B cell (primary cell): ENCODE results near the gene PHOX2B. TPM values are rescaled to one million over a fixed set of nuclear protein-coding genes. Genes with fewer than 3 reads are reported as not detected.

Source experiments
- ATAC-seq: fragments of 200-7000 bp; cut with Tn5 transposase; one replicate; pipeline ENCODE4 v1.10.0; 2021; ENCODE audit warnings: low read depth, mild to moderate bottlenecking, moderate number of reproducible peaks, moderate library complexity
- CTCF ChIA-PET: fragments of 350-600 bp; sonication (Branson Sonifier 250); formaldehyde crosslinking; loops from one replicate; lab custom pipeline; 2021; ENCODE audit warnings: antibody characterized with exemption, inconsistent platforms; lab: Charles Lee
- POLR2A ChIA-PET: fragments of 350-600 bp; sonication (Branson Sonifier 250); formaldehyde crosslinking; loops from one replicate; lab custom pipeline; 2021; ENCODE audit warnings: antibody characterized with exemption; lab: Charles Lee
- DNase-seq: peaks from one replicate; pipeline ENCODE4 v3.0.0; 2013
- H2AFZ ChIP-seq: 2 replicates; pipeline ENCODE4 v1.6.1; 2012; ENCODE audit warnings: mild to moderate bottlenecking, low read depth, low read length; ENCODE audit not compliant: insufficient read depth, poor library complexity, severe bottlenecking
- H3K27ac ChIP-seq, 2 donors: 1 replicate in 1 of 2; 2 replicates in 1 of 2; pipeline ENCODE4 v1.5.1; 2012 to 2013; ENCODE audit warnings: low read length in 2 of 2, mild to moderate bottlenecking in 2 of 2, moderate library complexity in 1 of 2
- H3K27me3 ChIP-seq, 4 experiments: fragments of 200-600 bp in 1 of 4; sonication (generic) in 1 of 4; replicated peaks in 1 of 4; 1 replicate in 2 of 4; 2 replicates in 2 of 4; pipeline versions ENCODE4 v1.6.1 to v1.7.0; 2013 to 2016; ENCODE audit warnings: low read length in 3 of 4, mild to moderate bottlenecking in 2 of 4, mixed read lengths in 1 of 4, moderate library complexity in 1 of 4; ENCODE audit not compliant: insufficient read depth in 4 of 4, control insufficient read depth in 3 of 4; ENCODE audit errors: control extremely low read depth in 1 of 4
- H3K36me3 ChIP-seq, 2 experiments: replicated peaks in 1 of 2; 1 replicate in 1 of 2; 2 replicates in 1 of 2; pipeline versions ENCODE4 v1.6.1 to v1.7.1; 2013; ENCODE audit warnings: low read length in 1 of 2; ENCODE audit not compliant: insufficient read depth in 2 of 2, control insufficient read depth in 1 of 2; ENCODE audit errors: control extremely low read depth in 1 of 2, extremely low read depth in 1 of 2
- H3K4me1 ChIP-seq, 2 donors: fragments of 200-600 bp in 1 of 2; sonication (generic) in 1 of 2; 1 replicate in 1 of 2; 2 replicates in 1 of 2; pipeline versions ENCODE4 v1.5.1 to v1.6.1; 2013 to 2017; ENCODE audit warnings: low read length in 2 of 2; ENCODE audit not compliant: control insufficient read depth in 2 of 2, insufficient read depth in 2 of 2
- H3K4me2 ChIP-seq: replicated peaks from 2 replicates; pipeline ENCODE3; 2012; ENCODE audit warnings: mild to moderate bottlenecking, low read depth, low read length; ENCODE audit not compliant: poor library complexity, severe bottlenecking
- H3K4me3 ChIP-seq, 5 experiments: fragments of 200-600 bp in 1 of 5; sonication (generic) in 1 of 5; 1 replicate in 3 of 5; 2 replicates in 2 of 5; pipeline versions ENCODE4 v1.5.1 to v1.7.0; 2011 to 2016; ENCODE audit warnings: low read length in 4 of 5, mild to moderate bottlenecking in 4 of 5, low read depth in 2 of 5, control low read depth in 1 of 5, moderate library complexity in 1 of 5; ENCODE audit not compliant: insufficient read depth in 1 of 5; ENCODE audit errors: control extremely low read depth in 1 of 5, extremely low read depth in 1 of 5
- H3K79me2 ChIP-seq: fragments of 200-600 bp; sonication (generic); one replicate; pipeline ENCODE4 v1.6.0; 2016; ENCODE audit warnings: low read length; ENCODE audit not compliant: control insufficient read depth, insufficient read depth
- H3K9ac ChIP-seq: fragments of 200-600 bp; sonication (generic); 2 replicates; pipeline ENCODE4 v1.6.1; 2017; ENCODE audit warnings: mild to moderate bottlenecking, low read length, moderate library complexity
- H3K9me3 ChIP-seq, 3 donors: one replicate each; pipeline versions ENCODE4 v1.6.1 to v1.7.1; 2013; ENCODE audit warnings: low read length in 2 of 3; ENCODE audit not compliant: control insufficient read depth in 2 of 3, insufficient read depth in 1 of 3; ENCODE audit errors: control extremely low read depth in 1 of 3
- H4K20me1 ChIP-seq: 2 replicates; pipeline ENCODE4 v1.6.0; 2012; ENCODE audit warnings: mild to moderate bottlenecking, low read length; ENCODE audit not compliant: insufficient read depth, control insufficient read depth, poor library complexity, severe bottlenecking
- H3K27ac Mint-ChIP-seq: one replicate; pipeline ENCODE4 v1.8.0; 2021; ENCODE audit warnings: mixed read lengths
- H3K27me3 Mint-ChIP-seq: one replicate; pipeline ENCODE4 v1.8.0; 2021; ENCODE audit warnings: mixed read lengths
- H3K4me1 Mint-ChIP-seq: one replicate; pipeline ENCODE4 v1.8.0; 2021; ENCODE audit warnings: mixed read lengths
- H3K4me3 Mint-ChIP-seq: one replicate; pipeline ENCODE4 v1.8.0; 2021; ENCODE audit warnings: mixed read lengths
- H3K9me3 Mint-ChIP-seq: one replicate; pipeline ENCODE4 v1.8.0; 2022; ENCODE audit warnings: mixed read lengths; ENCODE audit not compliant: insufficient read depth
- EZH2 ChIP-seq: IDR thresholded peaks from 2 replicates; pipeline ENCODE4 v1.6.1; 2012; ENCODE audit warnings: borderline replicate concordance, low read depth, mild to moderate bottlenecking, moderate library complexity, low read length; ENCODE audit not compliant: insufficient read depth, poor library complexity, severe bottlenecking
- WGBS: methylation state at CpG from one replicate; pipeline ENCODE4 v1.1.5; 2013; ENCODE audit warnings: missing lambda C conversion rate; ENCODE audit not compliant: insufficient coverage; 5-methylcytosine and 5-hydroxymethylcytosine counted together
- intact Hi-C: fragments of 100-400 bp; cut with micrococcal nuclease; formaldehyde crosslinking; loops from one replicate; pipeline ENCODE4 v1.10.0; 2022
- polyA plus RNA-seq: library from polyadenylated mRNA; depleted of rRNA; stranded (reverse); fragments of >200 nt; gene quantifications from 2 replicates; pipeline ENCODE4 v1.2.3, GENCODE V29; 2012
- total RNA-seq, 2 donors: library from RNA; stranded (reverse); fragments of 120-200 nt in 1 of 2; gene quantifications; 1 replicate in 1 of 2; 2 replicates in 1 of 2; pipeline versions ENCODE4 v1.2.3 to v1.2.4, GENCODE V29; 2013 to 2022
- TF ChIP-seq, protein P1 (sequence below): fragments of 200-600 bp; IDR thresholded peaks from one replicate; pipeline ENCODE4 v1.8.0; 2022; ENCODE audit warnings: antibody characterized with exemption, mild to moderate bottlenecking

PHOX2B gene
- total and polyA plus RNA-seq, 2 donors (not counting 1 experiment from before 2014, with no cell fraction given): not detected

GRCh38 chr4:41757521-41758156 lies 9.1 kb upstream of the PHOX2B start:
- WGBS: no CpG with 5 or more reads among the region's 3 CpGs
- peaks cover 54% of the 10 kb centered on the region for H3K27me3 Mint-ChIP-seq
- intact Hi-C loops: no loop called here
- H3K9me3 ChIP-seq: no peaks in the 10 kb centered on the region
- no peaks in the 10 kb centered on the region for H3K4me1 ChIP-seq
- DNase-seq (no peak), ATAC-seq (no peak)
- no peak overlapping the region for H3K4me3 Mint-ChIP-seq
- CTCF ChIA-PET: interaction anchor here (1.1 kb wide), 1 partner anchor 126 kb away, joined by 3 read pairs; no protein-coding TSS in a partner anchor
- POLR2A ChIA-PET: no interaction called here
- no peak overlapping the region for H2AFZ ChIP-seq
- H3K27me3 ChIP-seq: peaks cover 0 to 11% (median 7%) of the 10 kb centered on the region in 4 experiments
- H3K9me3 Mint-ChIP-seq: no peaks in the 10 kb centered on the region
- H3K27ac ChIP-seq: no peak overlapping the region
- H3K9ac ChIP-seq: no peak overlapping the region
- H3K4me3 ChIP-seq: no peak overlapping the region
- no peak overlapping the region for H3K27ac Mint-ChIP-seq
- TF ChIP-seq EZH2: no peak
- TF ChIP-seq, protein P1, sequence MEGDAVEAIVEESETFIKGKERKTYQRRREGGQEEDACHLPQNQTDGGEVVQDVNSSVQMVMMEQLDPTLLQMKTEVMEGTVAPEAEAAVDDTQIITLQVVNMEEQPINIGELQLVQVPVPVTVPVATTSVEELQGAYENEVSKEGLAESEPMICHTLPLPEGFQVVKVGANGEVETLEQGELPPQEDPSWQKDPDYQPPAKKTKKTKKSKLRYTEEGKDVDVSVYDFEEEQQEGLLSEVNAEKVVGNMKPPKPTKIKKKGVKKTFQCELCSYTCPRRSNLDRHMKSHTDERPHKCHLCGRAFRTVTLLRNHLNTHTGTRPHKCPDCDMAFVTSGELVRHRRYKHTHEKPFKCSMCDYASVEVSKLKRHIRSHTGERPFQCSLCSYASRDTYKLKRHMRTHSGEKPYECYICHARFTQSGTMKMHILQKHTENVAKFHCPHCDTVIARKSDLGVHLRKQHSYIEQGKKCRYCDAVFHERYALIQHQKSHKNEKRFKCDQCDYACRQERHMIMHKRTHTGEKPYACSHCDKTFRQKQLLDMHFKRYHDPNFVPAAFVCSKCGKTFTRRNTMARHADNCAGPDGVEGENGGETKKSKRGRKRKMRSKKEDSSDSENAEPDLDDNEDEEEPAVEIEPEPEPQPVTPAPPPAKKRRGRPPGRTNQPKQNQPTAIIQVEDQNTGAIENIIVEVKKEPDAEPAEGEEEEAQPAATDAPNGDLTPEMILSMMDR: no peak
- H3K4me2 ChIP-seq: no peak overlapping the region
- H4K20me1 ChIP-seq: no peaks in the 10 kb centered on the region
- H3K36me3 ChIP-seq: no peaks in the 10 kb centered on the region
- no peaks in the 10 kb centered on the region for H3K4me1 Mint-ChIP-seq
- H3K79me2 ChIP-seq: no peaks in the 10 kb centered on the region

DNA sequence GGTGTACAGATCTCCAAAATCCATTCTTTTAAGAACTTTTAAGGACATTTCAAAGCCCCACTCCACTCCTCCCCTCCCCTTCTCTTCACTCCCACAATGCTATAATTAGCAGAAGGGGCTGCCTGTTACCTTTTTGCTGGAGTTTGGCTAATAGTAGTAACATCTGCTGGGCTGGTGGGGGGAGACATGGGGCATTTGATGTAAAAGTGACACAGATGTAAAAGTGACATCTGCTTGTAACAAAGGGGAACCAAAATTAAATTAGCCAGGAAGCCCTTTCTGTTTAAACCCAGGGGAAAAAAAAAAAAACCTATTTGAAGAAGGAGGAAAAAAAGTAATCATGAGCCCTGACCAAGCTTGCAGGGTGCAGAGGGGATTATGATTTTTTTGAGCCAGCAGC lies 5.4 kb upstream of the PHOX2B start:
- H3K9me3 ChIP-seq: peaks cover 0 to 8% (median 0%) of the 10 kb centered on the region in 3 donors
- H3K27ac Mint-ChIP-seq: no peak overlapping the region
- peaks cover 0 to 3% of the 10 kb centered on the region in 2 donors for H3K4me1 ChIP-seq
- H3K4me1 Mint-ChIP-seq: peaks cover 2% of the 10 kb centered on the region
- H3K4me2 ChIP-seq: no peak overlapping the region
- POLR2A ChIA-PET: no interaction called here
- CTCF ChIA-PET: no interaction called here
- intact Hi-C loops: no loop called here
- no peak overlapping the region for H3K4me3 ChIP-seq
- H3K27me3 Mint-ChIP-seq: peaks cover 71% of the 10 kb centered on the region
- H3K9me3 Mint-ChIP-seq: no peaks in the 10 kb centered on the region
- H3K9ac ChIP-seq: no peak overlapping the region
- TF ChIP-seq EZH2: no peak
- TF ChIP-seq, protein P1: no peak
- no peak for ATAC-seq
- no peak overlapping the region for H2AFZ ChIP-seq
- H3K4me3 Mint-ChIP-seq: no peak overlapping the region
- peaks cover 0 to 32% (median 25%) of the 10 kb centered on the region in 4 experiments for H3K27me3 ChIP-seq
- H3K79me2 ChIP-seq: no peaks in the 10 kb centered on the region
- H4K20me1 ChIP-seq: no peaks in the 10 kb centered on the region
- DNase-seq: no peak
- H3K36me3 ChIP-seq: no peaks in the 10 kb centered on the region
- H3K27ac ChIP-seq: no peak overlapping the region
